Activated effector memory CD4-positive, alpha-beta T cell treated with Interleukin-2 at 50 U/mL for 16 hours (primary cell): ENCODE measurements around the gene GRN.
A peak's percentile ranks its signal among the peaks of the same experiment; 100 is the strongest.
"Not testable (repeated sequence)": the region's sequence is repeated elsewhere in the genome, so short reads cannot be mapped to it uniquely, and the experiment has no call there.

Experiments
- DNase-seq: peaks from one replicate; pipeline ENCODE4 v3.0.0-alpha.2; 2020

Gene GRN

DNA sequence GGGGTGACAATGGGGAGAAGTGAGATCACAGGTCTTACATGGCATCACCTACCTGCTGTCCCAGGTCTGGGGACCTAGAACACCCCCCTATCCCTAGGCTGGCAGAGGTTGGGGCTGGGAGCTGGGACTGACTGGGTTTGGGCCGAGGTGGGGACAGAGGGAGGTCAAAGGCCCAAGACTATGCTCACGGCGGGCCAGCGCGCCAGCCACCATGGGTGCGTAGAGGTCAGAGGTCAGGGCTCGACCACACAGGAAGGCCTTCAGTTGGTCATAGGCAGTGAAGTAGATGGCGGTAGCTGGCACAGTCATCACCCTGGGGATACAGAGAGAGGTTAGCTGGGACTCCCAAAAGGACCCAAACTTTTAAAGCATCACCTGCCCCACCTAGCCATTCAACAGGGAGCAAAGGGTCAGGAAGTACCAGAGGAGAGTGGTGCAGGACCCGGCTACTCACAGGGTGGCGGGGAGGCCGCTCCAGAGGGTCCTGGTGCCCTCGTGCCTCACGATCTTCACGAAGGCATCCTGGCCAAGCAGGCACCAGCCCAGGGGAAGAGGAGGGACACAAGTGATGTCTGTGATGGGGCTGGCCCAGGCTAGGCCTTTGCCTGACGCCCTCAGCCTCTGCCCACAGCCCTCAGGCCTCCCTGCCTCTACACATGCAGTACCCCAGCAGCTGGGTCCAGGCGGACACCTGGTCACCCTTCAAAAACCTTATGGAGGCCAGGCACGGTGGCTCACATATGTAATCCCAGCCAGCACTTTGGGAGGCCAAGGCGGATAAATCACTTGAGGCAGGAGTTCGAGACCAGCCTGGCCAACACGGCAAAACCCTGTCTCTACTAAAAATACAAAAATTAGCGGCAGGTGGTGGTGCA lies 23.6 kb upstream of the GRN start:
- DNase-seq: no peak

DNA sequence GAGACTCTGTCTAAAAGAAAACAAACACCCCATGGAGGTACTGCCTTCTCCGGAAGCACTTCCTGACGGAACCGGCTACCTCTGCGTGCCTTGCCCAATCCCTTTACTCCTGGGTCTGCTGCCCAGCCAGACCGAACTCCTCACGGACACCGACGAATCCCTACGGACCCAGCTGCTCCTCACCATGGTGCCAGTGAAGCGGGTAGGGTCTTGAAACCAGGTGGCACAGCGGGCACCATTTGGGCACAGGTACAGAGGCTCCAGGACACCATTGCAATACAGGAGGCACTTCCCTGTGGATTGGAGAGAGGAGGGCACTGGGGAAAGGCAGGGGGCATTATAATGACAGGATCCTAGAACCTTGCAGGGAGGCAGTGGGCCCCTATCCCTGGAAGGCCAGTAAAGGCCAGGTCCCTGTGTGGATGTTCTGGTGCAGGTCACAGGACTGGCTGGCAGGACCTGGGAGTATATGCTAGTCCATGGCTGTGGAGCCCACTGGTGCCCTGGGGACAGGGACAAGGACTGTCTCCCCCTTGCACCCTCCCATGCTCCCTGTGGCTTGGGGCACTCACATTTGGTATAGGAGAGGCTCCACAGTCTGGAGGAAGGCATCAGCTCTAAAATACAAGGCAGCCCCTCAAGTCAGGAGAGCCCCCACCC lies 22.7 kb upstream of the GRN start:
- DNase-seq: no peak

- no peak for DNase-seq
Measured at GRCh38 chr17:44323359-44324091, 21.6 kb upstream of the GRN start.

GRCh38 chr17:44324092-44324570 lies 21.0 kb upstream of the GRN start:
- DNase-seq: no peak

- DNase-seq: peak; percentile 96
Measured at GRCh38 chr17:44324571-44325275, 20.4 kb upstream of the GRN start, which contains the start of gene SLC25A39. TSS of gene SLC25A39 (minus strand) at chr17:44324823. CDS start at chr17:44323562, 1,261 bp downstream.

DNA sequence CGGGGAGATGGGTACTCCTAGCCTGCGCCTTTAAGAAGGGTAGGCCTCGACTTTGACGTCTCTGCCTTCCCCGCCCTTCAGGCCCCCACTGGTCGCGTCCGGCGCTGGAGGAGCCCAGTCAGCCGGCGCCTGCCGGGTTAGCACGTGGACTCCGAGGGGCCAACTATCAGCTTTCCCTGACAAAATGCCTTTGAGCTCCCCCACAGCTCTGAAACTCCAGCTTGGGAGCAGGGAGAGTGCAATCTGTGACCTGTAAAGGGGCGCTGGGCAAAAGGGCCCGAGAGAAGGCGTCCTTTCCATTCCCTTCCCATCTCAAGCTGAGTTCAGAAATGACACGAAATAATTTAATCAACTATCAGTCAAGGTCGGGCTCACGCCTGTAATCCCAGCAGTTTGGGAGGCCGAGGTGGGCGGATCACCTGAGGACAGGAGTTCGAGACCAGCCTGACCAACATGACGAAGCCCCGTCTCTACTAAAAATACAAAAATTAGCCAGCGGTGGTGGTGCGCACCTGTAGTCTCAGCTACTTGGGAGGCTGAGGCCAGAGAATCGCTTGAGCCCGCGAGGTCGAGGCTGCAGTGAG lies 18.1 kb upstream of the GRN start:
- peak; percentile 93 for DNase-seq

GRCh38 chr17:44327715-44328449 lies 17.2 kb upstream of the GRN start:
- DNase-seq: no peak

- DNase-seq: not testable (repeated sequence)
Measured at GRCh38 chr17:44329516-44329915, 15.6 kb upstream of the GRN start.

DNA sequence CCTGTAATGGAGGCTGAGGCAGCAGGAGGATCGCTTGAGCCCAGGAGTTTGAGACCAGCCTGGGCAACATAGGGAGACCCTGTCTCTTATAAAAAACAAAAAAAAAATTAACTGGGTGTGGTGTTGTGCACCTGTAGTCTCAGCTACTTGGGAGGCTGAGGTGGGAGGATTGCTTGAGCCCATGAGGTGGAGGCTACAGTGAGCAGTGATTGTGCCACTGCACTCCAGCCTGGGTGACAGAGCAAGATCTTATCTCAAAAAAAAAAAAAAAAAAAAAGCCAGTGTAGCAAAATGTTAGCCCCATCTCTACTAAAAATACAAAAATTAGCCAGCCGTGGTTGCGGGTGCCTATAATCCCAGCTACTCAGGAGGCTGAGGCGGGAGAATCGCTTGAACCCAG lies 14.8 kb upstream of the GRN start:
- not testable (repeated sequence) for DNase-seq

DNA sequence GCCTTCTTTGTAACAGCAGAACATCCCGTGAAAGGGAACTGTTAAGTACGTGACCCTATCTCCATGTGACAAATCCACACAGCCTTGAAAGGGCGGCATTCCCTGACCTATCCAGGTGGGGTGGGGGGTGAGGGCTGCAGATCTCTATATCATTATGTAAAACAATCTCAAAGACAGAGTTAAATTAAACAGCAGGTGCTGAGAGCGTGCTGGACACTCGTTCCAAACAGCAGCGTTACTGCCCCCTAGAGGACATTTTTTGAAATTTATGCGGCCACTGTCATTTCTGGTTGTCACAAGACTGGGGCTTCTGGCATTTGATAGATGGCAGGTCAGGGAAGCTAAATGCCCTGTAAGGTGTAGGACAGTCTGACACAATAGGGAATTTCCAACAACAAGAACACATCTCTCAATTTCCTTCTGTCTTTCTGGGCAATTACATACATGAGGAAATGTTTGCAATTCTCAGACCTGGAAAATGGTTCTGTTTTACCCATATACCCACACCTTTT lies 13.8 kb upstream of the GRN start:
- DNase-seq: peak; percentile 33

DNA sequence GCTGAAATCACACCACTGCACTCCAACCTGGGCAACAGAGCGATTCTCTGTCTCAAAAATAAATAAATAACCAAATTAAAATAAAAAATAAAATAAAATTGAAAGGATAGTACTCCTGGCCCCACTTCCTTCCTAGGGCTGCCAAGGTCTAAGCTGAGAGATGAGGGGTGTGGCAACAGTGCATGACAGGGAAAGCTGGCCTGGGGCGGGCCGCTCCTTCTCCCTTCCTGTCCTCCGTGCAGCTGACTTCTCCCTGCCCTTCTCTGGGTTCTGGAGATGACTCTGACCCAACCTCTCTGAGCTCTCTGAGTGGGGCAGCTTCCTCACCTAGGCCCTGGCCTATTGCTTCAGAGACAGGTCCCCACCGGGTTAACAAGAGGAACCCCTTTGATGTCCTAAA lies 11.7 kb upstream of the GRN start:
- DNase-seq: no peak

GRCh38 chr17:44334315-44334714 lies 10.8 kb upstream of the GRN start:
- DNase-seq: no peak

DNA sequence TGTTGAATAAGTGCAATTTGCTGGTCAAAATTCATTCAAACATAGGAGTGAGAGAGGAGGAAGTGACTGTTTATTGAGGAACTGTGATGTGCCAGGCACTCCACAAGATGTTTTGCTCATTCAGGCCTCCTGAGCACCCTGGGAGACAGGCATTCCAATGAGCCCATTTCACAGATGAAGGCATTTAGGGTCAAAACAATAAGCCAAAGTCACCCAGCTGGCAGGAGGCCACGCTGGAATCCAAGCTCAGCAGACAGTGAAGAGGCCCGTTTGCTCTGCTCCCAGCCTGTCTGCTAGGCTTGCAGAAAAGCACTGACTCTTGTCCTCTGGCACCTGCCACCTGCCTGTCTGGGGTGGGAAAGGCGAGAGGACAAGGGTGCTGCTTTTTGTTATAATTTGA lies 10.4 kb upstream of the GRN start:
- no peak for DNase-seq

DNA sequence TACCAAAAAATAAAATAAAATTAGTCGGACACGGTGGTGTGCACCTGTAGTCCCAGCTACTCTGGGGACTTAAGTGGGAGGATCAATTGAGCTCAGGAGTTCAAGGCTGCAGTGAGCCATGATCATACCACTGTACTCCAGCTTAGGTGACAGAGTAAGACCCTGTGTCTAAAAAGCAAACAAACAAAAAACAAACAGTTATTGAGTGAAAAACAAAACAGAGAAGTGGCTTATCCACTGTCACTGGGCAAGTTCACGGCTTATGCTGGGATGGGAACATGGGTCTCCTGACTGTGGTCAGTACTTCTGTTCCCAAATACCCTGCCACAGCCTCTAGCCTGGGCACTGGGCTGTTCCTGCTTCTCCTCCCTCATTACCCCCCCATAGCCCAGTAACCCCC lies 9.5 kb upstream of the GRN start:
- DNase-seq: no peak

- no peak for DNase-seq
Measured at GRCh38 chr17:44335968-44336367, 9.1 kb upstream of the GRN start.

DNA sequence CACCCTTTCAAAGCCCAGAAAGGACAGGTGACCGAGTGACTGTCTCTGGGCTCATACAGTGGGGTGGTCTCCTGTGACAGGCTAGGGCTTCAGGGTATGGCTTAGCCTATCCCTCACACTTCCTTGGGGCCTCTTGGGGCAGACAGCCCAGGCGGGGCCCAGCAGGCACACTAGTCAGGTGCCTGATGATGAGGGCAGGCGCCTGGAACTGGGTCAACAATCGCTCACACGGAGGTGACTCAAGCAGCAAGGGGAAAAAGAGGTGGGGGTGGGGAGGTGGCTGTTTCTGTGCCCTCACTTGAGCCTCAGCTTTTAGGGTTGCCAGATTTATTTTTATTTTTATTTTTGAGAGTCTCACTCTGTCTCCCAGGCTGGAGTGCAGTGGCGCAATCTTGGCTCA lies 6.4 kb upstream of the GRN start:
- no peak for DNase-seq

- DNase-seq: not testable (repeated sequence)
Measured at GRCh38 chr17:44340553-44340952, 4.5 kb upstream of the GRN start.

- no peak for DNase-seq
Measured at GRCh38 chr17:44343510-44344209, 1.4 kb upstream of the GRN start.

GRCh38 chr17:44345454-44346026 lies 438 bp downstream of the GRN start:
- peak; percentile 25 for DNase-seq
